GM21360 (cell line): ENCODE measurements around the gene TNFSF13.

Experiments used
- ATAC-seq: cut with Tn5 transposase; IDR thresholded peaks from one replicate; pipeline ENCODE4 v1.9.1; 2021; ENCODE audit warnings: mild to moderate bottlenecking, moderate library complexity; ENCODE audit not compliant: unreplicated experiment

Gene TNFSF13

GRCh38 chr17:7573324-7574080 lies 15.0 kb downstream of the TNFSF13 start:
- ATAC-seq, result no peak

GRCh38 chr17:7574176-7574953 lies 15.8 kb downstream of the TNFSF13 start:
- ATAC-seq, result no peak

GRCh38 chr17:7575481-7575883 lies 16.9 kb downstream of the TNFSF13 start:
- no peak for ATAC-seq

- no peak for ATAC-seq
These were observed 17.4 kb downstream of the TNFSF13 start for GRCh38 chr17:7575959-7576358.

- no peak for ATAC-seq
These were observed 17.9 kb downstream of the TNFSF13 start for GRCh38 chr17:7576432-7576937.

- ATAC-seq, result no peak
These were observed 19.0 kb downstream of the TNFSF13 start for GRCh38 chr17:7577327-7578199.

- ATAC-seq, result no peak
These were observed 20.7 kb downstream of the TNFSF13 start, which contains the start of gene CD68 for GRCh38 chr17:7579001-7579833. CD68 (plus strand) TSS chr17:7579638; CDS start chr17:7579678, 40 bp downstream.

- no peak for ATAC-seq
These were observed 21.5 kb downstream of the TNFSF13 start for GRCh38 chr17:7579834-7580603.

- ATAC-seq, result no peak
These were observed 22.3 kb downstream of the TNFSF13 start for GRCh38 chr17:7580604-7581575.

- ATAC-seq, result no peak
These were observed 24.1 kb downstream of the TNFSF13 start for GRCh38 chr17:7582396-7583252.

GRCh38 chr17:7583253-7584109 lies 24.9 kb downstream of the TNFSF13 start, which contains the start of gene MPDU1:
MPDU1 (plus strand) TSS chr17:7583852; CDS start chr17:7583863, 11 bp downstream.
- ATAC-seq, result peak; percentile 56

- ATAC-seq, result no peak
These were observed 28.3 kb downstream of the TNFSF13 start for GRCh38 chr17:7586673-7587419.

GRCh38 chr17:7587420-7588151 lies 29.0 kb downstream of the TNFSF13 start:
- ATAC-seq, result no peak

GRCh38 chr17:7588553-7589203 lies 30.1 kb downstream of the TNFSF13 start:
- no peak for ATAC-seq
